PC-9 (cell line): ENCODE data around the gene UBE2R2. TPM values are rescaled to one million over a fixed set of nuclear protein-coding genes. Genes with fewer than 3 reads are reported as not detected.

Source experiments
- BruUV-seq: library from RNA; stranded (reverse); fragments of 400-500 nt; replicated peaks from 2 replicates; lab custom pipeline; 2021; lab: Mats Ljungman, UMichigan
- CTCF ChIA-PET: fragments of 300-600 bp; sonication (Branson Sonifier 250); formaldehyde crosslinking; loops from one replicate; lab custom pipeline; 2022; ENCODE audit warnings: antibody characterized with exemption; lab: Charles Lee
- POLR2A ChIA-PET: fragments of 300-600 bp; sonication (Branson Sonifier 250); formaldehyde crosslinking; loops from one replicate; lab custom pipeline; 2022; ENCODE audit warnings: antibody characterized with exemption; ENCODE audit not compliant: unreplicated experiment; lab: Charles Lee
- DNase-seq, 2 experiments: peaks; one replicate each; pipeline versions ENCODE4 v3.0.0 to v3.0.0-alpha.2; 2015 to 2022; ENCODE audit warnings: mixed read lengths in 1 of 2
- H2AFZ ChIP-seq: fragments of 200-600 bp; sonication (generic); 2 replicates; pipeline ENCODE4 v1.8.1; 2017; ENCODE audit warnings: antibody characterized with exemption
- H3F3A ChIP-seq: fragments of 200-600 bp; sonication (generic); 2 replicates; pipeline ENCODE4 v1.8.1; 2017; ENCODE audit warnings: antibody characterized with exemption, mild to moderate bottlenecking, low read depth; ENCODE audit not compliant: insufficient read depth
- H3K27ac ChIP-seq: fragments of 200-600 bp; sonication (generic); 2 replicates; pipeline ENCODE4 v1.6.1; 2016; ENCODE audit warnings: mixed run types
- H3K27me3 ChIP-seq: fragments of 200-600 bp; sonication (generic); 2 replicates; pipeline ENCODE4 v1.6.1; 2016; ENCODE audit warnings: low read depth, mixed run types; ENCODE audit not compliant: insufficient read depth
- H3K36me3 ChIP-seq: fragments of 200-600 bp; sonication (generic); 2 replicates; pipeline ENCODE4 v1.6.1; 2016; ENCODE audit warnings: low read depth, mixed run types
- H3K4me1 ChIP-seq: fragments of 200-600 bp; sonication (generic); replicated peaks from 2 replicates; pipeline ENCODE4 v1.6.1; 2016; ENCODE audit warnings: mixed run types; ENCODE audit not compliant: insufficient read depth
- H3K4me2 ChIP-seq: fragments of 200-600 bp; sonication (generic); 2 replicates; pipeline ENCODE4 v1.6.1; 2017; ENCODE audit warnings: mixed run types
- H3K4me3 ChIP-seq: fragments of 200-600 bp; sonication (generic); 2 replicates; pipeline ENCODE4 v1.6.1; 2016; ENCODE audit warnings: mixed run types
- H3K79me2 ChIP-seq: fragments of 200-600 bp; sonication (generic); 2 replicates; pipeline ENCODE4 v1.6.1; 2017; ENCODE audit warnings: low read depth, mixed run types
- H3K9me2 ChIP-seq: fragments of 200-600 bp; sonication (generic); 2 replicates; pipeline ENCODE4 v1.8.1; 2017; ENCODE audit warnings: mild to moderate bottlenecking; ENCODE audit not compliant: insufficient read depth
- H3K9me3 ChIP-seq: fragments of 200-600 bp; sonication (generic); 2 replicates; pipeline ENCODE4 v1.8.1; 2016; ENCODE audit warnings: low read depth; ENCODE audit not compliant: insufficient read depth
- H4K20me1 ChIP-seq: fragments of 200-600 bp; sonication (generic); 2 replicates; pipeline ENCODE4 v1.8.1; 2017; ENCODE audit not compliant: insufficient read depth
- CTCF ChIP-seq: fragments of 200-600 bp; sonication (generic); conservative IDR thresholded peaks from 2 replicates; pipeline ENCODE4 v1.6.1; 2017; ENCODE audit warnings: mixed run types, antibody characterized with exemption, mild to moderate bottlenecking, moderate library complexity
- EZH2 ChIP-seq: fragments of 200-600 bp; sonication (generic); IDR thresholded peaks from 2 replicates; pipeline ENCODE4 v1.8.0; 2017; ENCODE audit warnings: antibody characterized with exemption, low read depth
- intact Hi-C: fragments of 100-400 bp; cut with micrococcal nuclease; formaldehyde crosslinking; loops from one replicate; pipeline ENCODE4 v1.10.0; 2022; ENCODE audit not compliant: unreplicated experiment
- total RNA-seq: library from RNA; stranded (reverse); gene quantifications from 2 replicates; pipeline ENCODE4 v1.2.3, GENCODE V29; 2021

Gene UBE2R2
- total RNA-seq, 1 experiment from 2014 or later: 38.9 TPM

GRCh38 chr9:33877727-33878489, 60.9 kb downstream of the UBE2R2 start:
- POLR2A ChIA-PET: interaction anchor here (0.5 to 0.6 kb wide), 2 partner anchors 9 to 18 kb away, joined by 3 read pairs; no protein-coding TSS in a partner anchor
- BruUV-seq: no TSS peak
- no peak for DNase-seq

GRCh38 chr9:33878691-33879366, 61.9 kb downstream of the UBE2R2 start:
- peaks cover 23% of the 10 kb centered on the region for H4K20me1 ChIP-seq
- H3K36me3 ChIP-seq: no peaks in the 10 kb centered on the region
- H3K27ac ChIP-seq: no peak overlapping the region
- no peak for TF ChIP-seq CTCF
- no peak for TF ChIP-seq EZH2
- H3K9me2 ChIP-seq: no peaks in the 10 kb centered on the region
- H3K4me3 ChIP-seq: no peak overlapping the region
- no peak overlapping the region for H2AFZ ChIP-seq
- CTCF ChIA-PET: no interaction called here
- no peak for DNase-seq
- H3K4me1 ChIP-seq: peaks cover 11% of the 10 kb centered on the region; the same call in 1 of the 2 replicates
- no peak overlapping the region for H3K4me2 ChIP-seq
- intact Hi-C loops: no loop called here
- H3K79me2 ChIP-seq: peaks cover 91% of the 10 kb centered on the region
- no TSS peak for BruUV-seq
- H3F3A ChIP-seq: no peaks in the 10 kb centered on the region; the same call in 1 of the 2 replicates
- H3K9me3 ChIP-seq: no peaks in the 10 kb centered on the region
- no peaks in the 10 kb centered on the region for H3K27me3 ChIP-seq
- POLR2A ChIA-PET: interaction anchor here (0.6 to 0.7 kb wide), 2 partner anchors 17 to 86 kb away, joined by 3 read pairs; no protein-coding TSS in a partner anchor

More at GRCh38 chr9:33877727-33878489, 60.9 kb downstream of the UBE2R2 start:
- intact Hi-C loops: no loop called here
- Histone ChIP-seq H3K9me2 (no peaks in the 10 kb centered on the region), H3K4me1 (peaks cover 11% of the 10 kb centered on the region; the same call in 1 of the 2 replicates), H3F3A (no peaks in the 10 kb centered on the region; the same call in 1 of the 2 replicates), H3K4me3 (no peak overlapping the region), H3K4me2 (no peak overlapping the region), H3K27ac (no peak overlapping the region), H3K36me3 (no peaks in the 10 kb centered on the region), H4K20me1 (peaks cover 23% of the 10 kb centered on the region), H3K79me2 (peaks cover 90% of the 10 kb centered on the region), H3K27me3 (no peaks in the 10 kb centered on the region), H3K9me3 (no peaks in the 10 kb centered on the region), H2AFZ (no peak overlapping the region)
- TF ChIP-seq EZH2 (no peak), CTCF (no peak)
- CTCF ChIA-PET: interaction anchor here (0.7 kb wide), 1 partner anchor 196 kb away, joined by 4 read pairs; no protein-coding TSS in a partner anchor

GRCh38 chr9:33880211-33881089, 63.5 kb downstream of the UBE2R2 start:
- Histone ChIP-seq H3K27ac (no peak overlapping the region), H3F3A (peaks cover 6% of the 10 kb centered on the region; the same call in 1 of the 2 replicates), H3K4me2 (no peak overlapping the region), H3K9me2 (no peaks in the 10 kb centered on the region), H4K20me1 (peaks cover 36% of the 10 kb centered on the region), H2AFZ (no peak overlapping the region), H3K27me3 (no peaks in the 10 kb centered on the region), H3K79me2 (peaks cover 97% of the 10 kb centered on the region), H3K4me1 (peaks cover 7% of the 10 kb centered on the region; the same call in 1 of the 2 replicates), H3K9me3 (no peaks in the 10 kb centered on the region), H3K4me3 (no peak overlapping the region), H3K36me3 (no peaks in the 10 kb centered on the region)
- intact Hi-C loops: no loop called here
- no peak for TF ChIP-seq CTCF
- no peak for TF ChIP-seq EZH2
- BruUV-seq: no TSS peak
- no peak for DNase-seq
- ChIA-PET POLR2A (no interaction called here), CTCF (no interaction called here)
